VCaP (cell line): ENCODE results near the gene ABLIM1.

Source experiments
- H3K27ac ChIP-seq: fragments of 450-650 bp; 2 replicates; pipeline ENCODE4 v1.5.1; 2017
- TF ChIP-seq, protein P1 (sequence below): fragments of 450-650 bp; conservative IDR thresholded peaks from 2 replicates; pipeline ENCODE4 v1.5.1; 2017; ENCODE audit warnings: mild to moderate bottlenecking, moderate library complexity

ABLIM1 gene

DNA sequence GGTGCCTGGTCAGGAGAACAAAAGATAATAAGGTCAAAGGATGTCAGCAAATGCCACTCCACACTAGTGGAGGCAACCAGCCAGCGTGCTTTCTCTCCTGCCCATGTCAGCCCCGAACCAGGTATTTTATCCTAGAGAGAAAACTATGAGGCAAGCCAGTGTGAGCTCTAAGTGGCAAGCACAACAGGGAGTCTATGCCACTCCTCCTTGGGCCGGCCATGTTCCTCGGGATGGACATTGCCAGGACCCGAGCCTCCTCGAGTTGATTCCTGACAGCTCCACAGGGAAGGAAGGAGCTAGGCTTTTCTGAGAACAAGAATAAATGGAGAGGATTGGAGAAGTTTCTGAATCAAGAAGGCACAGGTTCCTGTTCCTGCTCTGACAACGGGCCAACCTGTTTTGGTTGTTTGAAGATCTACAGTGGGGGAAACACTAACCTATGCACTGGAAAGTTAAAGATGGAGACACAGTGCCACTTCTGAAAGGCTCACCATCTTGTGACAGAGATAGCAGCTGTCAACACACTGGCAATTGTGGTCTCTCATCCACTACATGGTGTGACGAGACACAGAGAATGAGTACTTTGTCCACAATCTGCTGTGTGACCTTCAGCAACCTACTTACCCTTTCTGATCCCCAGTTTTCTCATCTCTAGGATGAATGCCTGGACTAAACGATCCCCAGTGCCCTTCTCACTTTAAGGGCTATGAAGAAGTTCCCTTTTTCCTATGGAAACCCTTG lies 28.8 kb downstream of the ABLIM1 start:
- no peak overlapping the region for H3K27ac ChIP-seq
- TF ChIP-seq, protein P1, sequence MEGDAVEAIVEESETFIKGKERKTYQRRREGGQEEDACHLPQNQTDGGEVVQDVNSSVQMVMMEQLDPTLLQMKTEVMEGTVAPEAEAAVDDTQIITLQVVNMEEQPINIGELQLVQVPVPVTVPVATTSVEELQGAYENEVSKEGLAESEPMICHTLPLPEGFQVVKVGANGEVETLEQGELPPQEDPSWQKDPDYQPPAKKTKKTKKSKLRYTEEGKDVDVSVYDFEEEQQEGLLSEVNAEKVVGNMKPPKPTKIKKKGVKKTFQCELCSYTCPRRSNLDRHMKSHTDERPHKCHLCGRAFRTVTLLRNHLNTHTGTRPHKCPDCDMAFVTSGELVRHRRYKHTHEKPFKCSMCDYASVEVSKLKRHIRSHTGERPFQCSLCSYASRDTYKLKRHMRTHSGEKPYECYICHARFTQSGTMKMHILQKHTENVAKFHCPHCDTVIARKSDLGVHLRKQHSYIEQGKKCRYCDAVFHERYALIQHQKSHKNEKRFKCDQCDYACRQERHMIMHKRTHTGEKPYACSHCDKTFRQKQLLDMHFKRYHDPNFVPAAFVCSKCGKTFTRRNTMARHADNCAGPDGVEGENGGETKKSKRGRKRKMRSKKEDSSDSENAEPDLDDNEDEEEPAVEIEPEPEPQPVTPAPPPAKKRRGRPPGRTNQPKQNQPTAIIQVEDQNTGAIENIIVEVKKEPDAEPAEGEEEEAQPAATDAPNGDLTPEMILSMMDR: no peak

DNA sequence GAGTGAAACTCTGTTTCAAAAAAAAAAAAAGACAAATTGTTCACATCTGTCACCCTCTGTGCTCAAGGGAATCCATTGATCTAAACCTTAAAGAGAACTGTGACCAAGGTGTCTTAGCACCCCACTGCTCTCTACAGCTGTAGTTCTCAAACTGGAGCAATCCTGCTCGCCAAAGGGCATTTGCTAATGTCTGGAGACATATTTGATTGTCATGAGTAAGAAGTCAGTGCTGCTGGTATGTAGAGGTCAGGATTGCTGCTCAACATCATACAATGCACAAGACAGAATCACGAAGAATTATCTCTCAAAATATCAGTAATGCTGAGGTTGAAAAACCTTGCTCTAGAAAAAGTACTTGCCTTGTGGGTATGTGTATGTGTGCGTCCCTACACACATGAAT lies 30.0 kb downstream of the ABLIM1 start:
- H3K27ac ChIP-seq: no peak overlapping the region
- TF ChIP-seq, protein P1: no peak

DNA sequence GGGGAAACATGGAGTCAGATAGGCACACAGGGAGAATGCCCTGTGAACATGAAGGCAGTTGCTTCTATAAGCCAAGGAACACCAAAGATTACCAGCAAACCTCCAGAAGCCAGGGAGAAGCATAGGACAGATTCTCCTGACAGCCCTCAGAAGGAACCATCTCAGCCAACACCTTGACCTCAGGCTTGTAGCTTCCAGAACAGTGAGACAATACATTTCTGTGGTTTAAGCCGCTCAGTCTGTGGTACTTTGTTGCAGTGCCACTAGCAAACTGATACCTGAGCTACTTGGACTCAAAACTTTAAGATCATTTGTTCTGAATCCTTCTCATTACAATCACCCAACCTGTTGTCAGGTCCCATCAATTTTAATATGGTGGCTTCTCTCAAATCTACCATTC lies 31.2 kb downstream of the ABLIM1 start:
- TF ChIP-seq, protein P1: no peak
- no peak overlapping the region for H3K27ac ChIP-seq

DNA sequence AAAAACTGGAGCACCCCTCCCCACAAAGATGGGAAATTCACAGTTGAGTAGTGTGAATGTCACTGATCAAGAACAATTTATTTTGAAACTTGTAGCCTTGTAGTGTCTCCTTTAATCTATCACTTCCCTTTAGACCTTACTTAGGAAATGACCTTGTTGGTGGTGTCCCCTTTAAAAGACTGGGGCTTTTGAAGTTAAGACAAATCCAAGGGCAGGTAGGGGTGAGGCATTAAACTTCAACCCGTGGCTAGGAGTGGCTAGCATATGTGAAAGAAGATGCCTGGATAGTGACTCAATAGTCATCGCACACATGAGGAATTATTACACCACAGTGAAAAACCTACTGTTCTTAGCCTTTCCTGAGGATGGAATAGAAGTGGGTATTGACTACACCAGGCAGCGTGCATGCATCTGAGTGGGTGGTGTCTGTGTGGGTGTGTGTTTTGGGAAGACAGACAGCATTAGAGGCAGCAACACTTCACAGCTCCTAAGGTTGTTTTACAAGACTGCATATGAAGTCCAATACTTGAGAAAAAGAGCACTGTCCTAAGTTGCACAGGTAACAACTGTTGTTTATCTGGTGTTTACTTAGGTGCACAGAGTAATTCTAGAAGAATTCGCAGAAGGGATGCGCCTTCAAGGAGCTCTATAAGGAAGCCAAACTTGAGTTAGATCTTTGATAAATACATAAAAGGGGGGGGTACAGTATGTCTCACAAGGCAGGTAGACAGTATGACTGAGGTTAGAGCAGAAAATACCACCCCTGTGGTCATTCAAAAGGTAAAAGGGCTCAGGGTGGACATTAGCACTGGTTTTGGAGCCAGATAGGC lies 32.9 kb downstream of the ABLIM1 start:
- no peak overlapping the region for H3K27ac ChIP-seq
- TF ChIP-seq, protein P1: no peak

DNA sequence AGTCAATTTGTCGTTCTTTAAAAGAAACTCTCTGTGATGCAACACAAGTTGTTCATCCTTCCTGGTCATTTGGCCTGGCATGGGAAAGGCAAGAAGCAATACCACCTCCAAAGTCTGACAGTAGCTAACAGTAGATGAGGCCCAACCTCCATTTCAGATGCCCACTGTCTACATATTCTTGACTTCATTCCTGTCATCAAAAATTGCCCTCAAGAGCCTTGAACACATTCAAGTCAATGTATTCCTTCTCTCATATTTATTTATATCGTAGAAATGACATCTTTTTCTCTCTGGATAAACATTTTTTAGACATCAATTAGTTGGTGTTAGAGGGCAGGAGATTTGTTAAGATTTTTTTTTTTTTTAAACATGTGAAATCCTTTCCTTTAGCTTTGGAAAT lies 33.7 kb downstream of the ABLIM1 start:
- no peak overlapping the region for H3K27ac ChIP-seq
- TF ChIP-seq, protein P1: no peak

DNA sequence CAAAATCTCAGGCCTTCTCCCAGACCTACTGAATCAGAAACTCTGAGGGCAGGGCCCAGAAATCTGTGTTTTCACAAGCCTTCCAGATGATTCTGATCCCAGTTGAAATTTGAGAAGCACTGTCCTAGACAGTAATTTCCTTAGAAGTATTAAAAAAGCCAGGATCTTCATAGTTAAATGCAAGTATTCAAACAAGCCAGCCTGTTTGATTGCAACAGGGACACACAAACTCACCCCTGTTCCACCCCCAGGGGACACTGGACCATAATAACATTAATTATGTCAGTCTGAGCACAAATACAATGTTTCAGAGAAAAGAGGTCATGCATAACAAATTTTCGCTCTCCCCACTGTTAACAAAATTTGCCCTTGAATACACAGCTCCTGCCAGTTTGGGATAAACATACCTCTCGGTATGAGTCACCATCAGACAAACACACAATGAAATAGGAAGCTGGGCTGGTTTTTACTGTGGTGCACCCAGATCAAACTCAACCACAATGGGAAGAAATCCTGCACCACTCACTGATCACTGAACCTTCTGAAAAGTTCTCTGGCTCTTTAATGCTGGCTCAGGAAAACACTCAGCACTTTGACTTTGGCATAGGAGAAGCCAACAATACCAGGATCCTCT lies 34.3 kb downstream of the ABLIM1 start:
- no peak overlapping the region for H3K27ac ChIP-seq

More for the DNA sequence above, 34.3 kb downstream of the ABLIM1 start:
- TF ChIP-seq, protein P1: no peak
